GM21381 (cell line): ENCODE measurements around the gene FLT1.

ENCODE experiments used
- ATAC-seq: cut with Tn5 transposase; IDR thresholded peaks from one replicate; pipeline ENCODE4 v1.9.1; 2021; ENCODE audit warnings: mild to moderate bottlenecking, moderate library complexity; ENCODE audit not compliant: unreplicated experiment

The FLT1 gene

GRCh38 chr13:28267497-28267896 is 227.4 kb downstream of the FLT1 start:
- ATAC-seq: no peak

GRCh38 chr13:28258417-28258816 is 236.5 kb downstream of the FLT1 start:
- no peak for ATAC-seq

GRCh38 chr13:28257305-28257704 is 237.6 kb downstream of the FLT1 start:
- ATAC-seq: no peak

GRCh38 chr13:28252547-28252946 is 242.4 kb downstream of the FLT1 start:
- ATAC-seq: no peak

GRCh38 chr13:28251466-28251865 is 243.5 kb downstream of the FLT1 start:
- no peak for ATAC-seq

- ATAC-seq: no peak
Observed at GRCh38 chr13:28250542-28250941, 244.4 kb downstream of the FLT1 start.
